ENCODE measurements around the gene PSD2.

- TF ChIP-seq, protein P1, sequence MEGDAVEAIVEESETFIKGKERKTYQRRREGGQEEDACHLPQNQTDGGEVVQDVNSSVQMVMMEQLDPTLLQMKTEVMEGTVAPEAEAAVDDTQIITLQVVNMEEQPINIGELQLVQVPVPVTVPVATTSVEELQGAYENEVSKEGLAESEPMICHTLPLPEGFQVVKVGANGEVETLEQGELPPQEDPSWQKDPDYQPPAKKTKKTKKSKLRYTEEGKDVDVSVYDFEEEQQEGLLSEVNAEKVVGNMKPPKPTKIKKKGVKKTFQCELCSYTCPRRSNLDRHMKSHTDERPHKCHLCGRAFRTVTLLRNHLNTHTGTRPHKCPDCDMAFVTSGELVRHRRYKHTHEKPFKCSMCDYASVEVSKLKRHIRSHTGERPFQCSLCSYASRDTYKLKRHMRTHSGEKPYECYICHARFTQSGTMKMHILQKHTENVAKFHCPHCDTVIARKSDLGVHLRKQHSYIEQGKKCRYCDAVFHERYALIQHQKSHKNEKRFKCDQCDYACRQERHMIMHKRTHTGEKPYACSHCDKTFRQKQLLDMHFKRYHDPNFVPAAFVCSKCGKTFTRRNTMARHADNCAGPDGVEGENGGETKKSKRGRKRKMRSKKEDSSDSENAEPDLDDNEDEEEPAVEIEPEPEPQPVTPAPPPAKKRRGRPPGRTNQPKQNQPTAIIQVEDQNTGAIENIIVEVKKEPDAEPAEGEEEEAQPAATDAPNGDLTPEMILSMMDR (conservative IDR thresholded peaks at IDR 0.05; ENCODE audit: low read depth, low read length) = no peak
- TF ChIP-seq EZH2 (IDR thresholded peaks at IDR 0.05; ENCODE audit: low read length, unreplicated experiment) (peak; percentile 62), EZH2phosphoT487 (IDR thresholded peaks at IDR 0.05; ENCODE audit: borderline replicate concordance, low read length) (no peak)
Measured at GRCh38 chr5:139795074-139796001, at the start of gene PSD2.
